Neural progenitor cell (in vitro differentiated cells): ENCODE measurements around the gene ITGB8. TPM values are rescaled to one million over a fixed set of nuclear protein-coding genes. Genes with fewer than 3 reads are reported as not detected.

ENCODE experiments used
- DNase-seq: peaks from one replicate; pipeline ENCODE4 v3.0.0-alpha.2; 2016; ENCODE audit warnings: low spot score
- H2AFZ ChIP-seq: fragments of 200-600 bp; sonication (generic); replicated peaks from 2 replicates; pipeline ENCODE4 v1.6.1; 2016; ENCODE audit warnings: antibody characterized with exemption
- H3F3A ChIP-seq: fragments of 200-600 bp; sonication (generic); 2 replicates; pipeline ENCODE4 v1.6.1; 2016; ENCODE audit warnings: antibody characterized with exemption, low read depth
- H3K27ac ChIP-seq: fragments of 200-600 bp; sonication (generic); 2 replicates; pipeline ENCODE4 v1.5.1; 2016; ENCODE audit warnings: mild to moderate bottlenecking
- H3K27me3 ChIP-seq: fragments of 200-600 bp; sonication (generic); 2 replicates; pipeline ENCODE4 v1.6.1; 2016; ENCODE audit warnings: mild to moderate bottlenecking, moderate library complexity
- H3K36me3 ChIP-seq: fragments of 200-600 bp; sonication (generic); 2 replicates; pipeline ENCODE4 v1.5.1; 2016
- H3K4me1 ChIP-seq: fragments of 200-600 bp; sonication (generic); 2 replicates; pipeline ENCODE4 v1.6.1; 2016; ENCODE audit warnings: mixed run types
- H3K4me2 ChIP-seq: fragments of 200-600 bp; sonication (generic); 2 replicates; pipeline ENCODE4 v1.6.1; 2016
- H3K4me3 ChIP-seq: fragments of 200-600 bp; sonication (generic); 2 replicates; pipeline ENCODE4 v1.5.1; 2016
- H3K79me2 ChIP-seq: fragments of 200-600 bp; sonication (generic); 2 replicates; pipeline ENCODE4 v1.6.1; 2016; ENCODE audit warnings: low read depth
- H3K9ac ChIP-seq: fragments of 200-600 bp; sonication (generic); 2 replicates; pipeline ENCODE4 v1.6.1; 2016
- H3K9me3 ChIP-seq: fragments of 200-600 bp; sonication (generic); 2 replicates; pipeline ENCODE4 v1.5.1; 2016; ENCODE audit warnings: low read depth
- H4K20me1 ChIP-seq: fragments of 200-600 bp; sonication (generic); 2 replicates; pipeline ENCODE4 v1.6.1; 2016; ENCODE audit warnings: low read depth
- H3K27ac Mint-ChIP-seq: 3 replicates; pipeline ENCODE4 v1.8.0; 2021; ENCODE audit warnings: mixed read lengths
- H3K27me3 Mint-ChIP-seq: 2 replicates; pipeline ENCODE4 v1.8.0; 2022; ENCODE audit warnings: low read depth, mild to moderate bottlenecking, inconsistent platforms, moderate library complexity, mixed read lengths; ENCODE audit not compliant: insufficient read depth
- H3K36me3 Mint-ChIP-seq: 3 replicates; pipeline ENCODE4 v1.8.0; 2021; ENCODE audit warnings: mixed read lengths
- H3K4me1 Mint-ChIP-seq: 3 replicates; pipeline ENCODE4 v1.8.0; 2021; ENCODE audit warnings: mixed read lengths
- H3K4me3 Mint-ChIP-seq: 3 replicates; pipeline ENCODE4 v1.8.0; 2021; ENCODE audit warnings: mild to moderate bottlenecking, moderate library complexity, mixed read lengths
- H3K9me3 Mint-ChIP-seq: 3 replicates; pipeline ENCODE4 v1.8.0; 2020; ENCODE audit warnings: mixed read lengths
- CTCF ChIP-seq: fragments of 200-600 bp; sonication (generic); IDR thresholded peaks from 2 replicates; pipeline ENCODE4 v1.5.1; 2017; ENCODE audit warnings: antibody characterized with exemption, mild to moderate bottlenecking
- EZH2 ChIP-seq: fragments of 200-600 bp; sonication (generic); IDR thresholded peaks from 2 replicates; pipeline ENCODE4 v1.6.1; 2017; ENCODE audit warnings: antibody characterized with exemption, mild to moderate bottlenecking, moderate library complexity
- EZH2phosphoT487 ChIP-seq: fragments of 200-600 bp; sonication (generic); IDR thresholded peaks from 2 replicates; pipeline ENCODE4 v1.6.1; 2017; ENCODE audit warnings: antibody characterized with exemption
- total RNA-seq: library from RNA; depleted of rRNA; stranded (reverse); fragments of >200 nt; gene quantifications from 2 replicates; pipeline ENCODE4 v1.2.3, GENCODE V29; 2015; ENCODE audit warnings: low replicate concordance

Gene ITGB8
- total RNA-seq, 1 donor from 2014 or later: 5.3 TPM

GRCh38 chr7:20318933-20319332, 11.8 kb upstream of the ITGB8 start:
- Histone ChIP-seq H3F3A (no peaks in the 10 kb centered on the region), H3K27me3 (no peaks in the 10 kb centered on the region), H4K20me1 (no peaks in the 10 kb centered on the region), H2AFZ (no peak overlapping the region), H3K27ac (no peak overlapping the region), H3K79me2 (no peaks in the 10 kb centered on the region), H3K9me3 (no peaks in the 10 kb centered on the region), H3K36me3 (no peaks in the 10 kb centered on the region), H3K9ac (no peak overlapping the region), H3K4me1 (no peaks in the 10 kb centered on the region), H3K4me2 (no peak overlapping the region), H3K4me3 (no peak overlapping the region)
- no peak overlapping the region for H3K4me3 Mint-ChIP-seq
- H3K4me1 Mint-ChIP-seq: peaks cover 7% of the 10 kb centered on the region
- TF ChIP-seq EZH2phosphoT487 (no peak), EZH2 (no peak), CTCF (no peak)
- H3K27me3 Mint-ChIP-seq: peaks cover 2% of the 10 kb centered on the region
- H3K36me3 Mint-ChIP-seq: no peaks in the 10 kb centered on the region
- H3K9me3 Mint-ChIP-seq: peaks cover 2% of the 10 kb centered on the region
- no peak overlapping the region for H3K27ac Mint-ChIP-seq
- no peak for DNase-seq

- Histone ChIP-seq H4K20me1 (no peaks in the 10 kb centered on the region), H3K4me1 (no peaks in the 10 kb centered on the region), H2AFZ (no peak overlapping the region), H3K27ac (no peak overlapping the region), H3F3A (no peaks in the 10 kb centered on the region), H3K4me3 (no peak overlapping the region), H3K9ac (no peak overlapping the region), H3K4me2 (no peak overlapping the region), H3K36me3 (no peaks in the 10 kb centered on the region), H3K9me3 (no peaks in the 10 kb centered on the region), H3K79me2 (no peaks in the 10 kb centered on the region), H3K27me3 (no peaks in the 10 kb centered on the region)
- TF ChIP-seq CTCF (no peak), EZH2phosphoT487 (no peak), EZH2 (no peak)
- H3K27ac Mint-ChIP-seq: no peak overlapping the region
- peaks cover 7% of the 10 kb centered on the region for H3K9me3 Mint-ChIP-seq
- peaks cover 3% of the 10 kb centered on the region for H3K27me3 Mint-ChIP-seq
- no peak overlapping the region for H3K4me3 Mint-ChIP-seq
- no peak for DNase-seq
- no peaks in the 10 kb centered on the region for H3K36me3 Mint-ChIP-seq
- peaks cover 10% of the 10 kb centered on the region for H3K4me1 Mint-ChIP-seq
Observed at GRCh38 chr7:20320322-20320721, 10.4 kb upstream of the ITGB8 start.

GRCh38 chr7:20320786-20321185, 9.9 kb upstream of the ITGB8 start:
- no peak overlapping the region for H3K27ac Mint-ChIP-seq
- H3K27me3 Mint-ChIP-seq: peaks cover 3% of the 10 kb centered on the region
- no peak overlapping the region for H3K4me3 ChIP-seq
- no peak overlapping the region for H3K4me2 ChIP-seq
- no peak for TF ChIP-seq CTCF
- no peak for TF ChIP-seq EZH2
- TF ChIP-seq EZH2phosphoT487: no peak
- H3F3A ChIP-seq: no peaks in the 10 kb centered on the region
- peaks cover 7% of the 10 kb centered on the region for H3K9me3 Mint-ChIP-seq
- H3K4me1 Mint-ChIP-seq: peaks cover 10% of the 10 kb centered on the region
- no peak overlapping the region for H2AFZ ChIP-seq
- H3K36me3 Mint-ChIP-seq: no peaks in the 10 kb centered on the region
- H3K79me2 ChIP-seq: no peaks in the 10 kb centered on the region
- no peaks in the 10 kb centered on the region for H3K36me3 ChIP-seq
- no peak overlapping the region for H3K4me3 Mint-ChIP-seq
- no peak overlapping the region for H3K27ac ChIP-seq
- no peaks in the 10 kb centered on the region for H4K20me1 ChIP-seq
- no peak for DNase-seq
- H3K4me1 ChIP-seq: no peaks in the 10 kb centered on the region
- H3K27me3 ChIP-seq: no peaks in the 10 kb centered on the region
- H3K9me3 ChIP-seq: no peaks in the 10 kb centered on the region
- no peak overlapping the region for H3K9ac ChIP-seq

- Histone ChIP-seq H3K4me3 (no peak overlapping the region), H2AFZ (no peak overlapping the region), H3F3A (peaks cover 1% of the 10 kb centered on the region), H3K4me1 (no peaks in the 10 kb centered on the region), H3K9ac (no peak overlapping the region), H3K4me2 (no peak overlapping the region), H3K9me3 (no peaks in the 10 kb centered on the region), H3K36me3 (no peaks in the 10 kb centered on the region), H4K20me1 (no peaks in the 10 kb centered on the region), H3K27me3 (no peaks in the 10 kb centered on the region), H3K27ac (no peak overlapping the region), H3K79me2 (no peaks in the 10 kb centered on the region)
- DNase-seq: no peak
- peaks cover 10% of the 10 kb centered on the region for H3K4me1 Mint-ChIP-seq
- H3K27me3 Mint-ChIP-seq: peaks cover 3% of the 10 kb centered on the region
- TF ChIP-seq EZH2phosphoT487 (no peak), EZH2 (no peak), CTCF (no peak)
- H3K27ac Mint-ChIP-seq: peak overlapping the region; percentile 89
- no peaks in the 10 kb centered on the region for H3K36me3 Mint-ChIP-seq
- no peak overlapping the region for H3K4me3 Mint-ChIP-seq
- peaks cover 7% of the 10 kb centered on the region for H3K9me3 Mint-ChIP-seq
Observed at GRCh38 chr7:20323595-20323994, 7.1 kb upstream of the ITGB8 start.
